ENCODE results near the gene GPC6.

GRCh38 chr13:93771227-93771626, 544.6 kb downstream of the GPC6 start:
- TF ChIP-seq CTCF (IDR thresholded peaks at IDR 0.05; ENCODE audit: poor library complexity) (no peak), EZH2 (IDR thresholded peaks at IDR 0.05; ENCODE audit: borderline replicate concordance) (no peak)
